ENCODE results near the gene AQP12A. TPM values are rescaled to one million over a fixed set of nuclear protein-coding genes. Genes with fewer than 3 reads are reported as not detected.

Gene AQP12A
- total RNA-seq, 1 experiment from 2014 or later: not detected

DNA sequence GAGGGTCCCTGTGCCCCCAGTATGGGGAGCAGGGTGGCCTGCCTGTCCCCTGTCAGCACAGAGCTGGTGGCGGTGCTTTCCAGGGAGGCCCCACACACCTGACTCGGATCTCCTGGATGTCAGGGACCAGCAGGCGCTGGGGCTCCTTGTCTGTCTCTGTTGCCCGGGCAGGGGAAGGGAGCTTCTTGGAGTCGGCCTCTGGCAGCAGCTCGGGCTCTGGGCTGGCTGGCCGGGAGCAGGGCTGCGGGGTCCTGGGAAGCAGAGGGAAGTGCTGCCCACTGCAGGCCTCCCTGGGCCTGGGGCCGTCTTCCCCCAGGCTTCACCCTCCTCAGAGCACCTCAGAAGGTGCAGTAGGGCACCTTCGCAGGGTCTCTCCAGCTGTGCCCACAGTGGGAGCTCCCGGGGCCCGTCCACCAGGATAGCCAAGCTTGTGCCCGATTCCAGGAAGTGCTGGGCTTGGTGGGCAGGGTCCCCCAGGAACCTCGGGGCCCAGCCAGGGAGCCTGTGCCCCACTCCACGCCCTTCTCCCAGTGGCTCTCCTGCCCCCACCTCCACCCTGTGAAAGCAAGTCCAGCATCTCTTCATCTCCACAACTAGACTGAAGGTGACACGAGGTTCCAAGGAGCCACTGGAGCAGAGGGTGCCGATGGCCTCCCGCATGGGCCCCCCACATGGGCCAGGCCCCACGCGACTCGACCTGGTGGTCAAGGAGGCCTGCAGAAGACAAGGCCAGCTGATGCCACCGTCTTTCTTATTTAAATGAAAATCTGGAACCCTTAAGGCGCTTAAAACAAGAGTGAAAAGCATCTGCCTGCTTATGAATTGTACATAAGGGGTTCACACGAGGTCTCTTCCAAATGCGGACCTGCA, 28.2 kb downstream of the AQP12A start:
- TF ChIP-seq, protein P1, sequence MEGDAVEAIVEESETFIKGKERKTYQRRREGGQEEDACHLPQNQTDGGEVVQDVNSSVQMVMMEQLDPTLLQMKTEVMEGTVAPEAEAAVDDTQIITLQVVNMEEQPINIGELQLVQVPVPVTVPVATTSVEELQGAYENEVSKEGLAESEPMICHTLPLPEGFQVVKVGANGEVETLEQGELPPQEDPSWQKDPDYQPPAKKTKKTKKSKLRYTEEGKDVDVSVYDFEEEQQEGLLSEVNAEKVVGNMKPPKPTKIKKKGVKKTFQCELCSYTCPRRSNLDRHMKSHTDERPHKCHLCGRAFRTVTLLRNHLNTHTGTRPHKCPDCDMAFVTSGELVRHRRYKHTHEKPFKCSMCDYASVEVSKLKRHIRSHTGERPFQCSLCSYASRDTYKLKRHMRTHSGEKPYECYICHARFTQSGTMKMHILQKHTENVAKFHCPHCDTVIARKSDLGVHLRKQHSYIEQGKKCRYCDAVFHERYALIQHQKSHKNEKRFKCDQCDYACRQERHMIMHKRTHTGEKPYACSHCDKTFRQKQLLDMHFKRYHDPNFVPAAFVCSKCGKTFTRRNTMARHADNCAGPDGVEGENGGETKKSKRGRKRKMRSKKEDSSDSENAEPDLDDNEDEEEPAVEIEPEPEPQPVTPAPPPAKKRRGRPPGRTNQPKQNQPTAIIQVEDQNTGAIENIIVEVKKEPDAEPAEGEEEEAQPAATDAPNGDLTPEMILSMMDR (IDR thresholded peaks at IDR 0.05): no peak
- TF ChIP-seq, protein P2, sequence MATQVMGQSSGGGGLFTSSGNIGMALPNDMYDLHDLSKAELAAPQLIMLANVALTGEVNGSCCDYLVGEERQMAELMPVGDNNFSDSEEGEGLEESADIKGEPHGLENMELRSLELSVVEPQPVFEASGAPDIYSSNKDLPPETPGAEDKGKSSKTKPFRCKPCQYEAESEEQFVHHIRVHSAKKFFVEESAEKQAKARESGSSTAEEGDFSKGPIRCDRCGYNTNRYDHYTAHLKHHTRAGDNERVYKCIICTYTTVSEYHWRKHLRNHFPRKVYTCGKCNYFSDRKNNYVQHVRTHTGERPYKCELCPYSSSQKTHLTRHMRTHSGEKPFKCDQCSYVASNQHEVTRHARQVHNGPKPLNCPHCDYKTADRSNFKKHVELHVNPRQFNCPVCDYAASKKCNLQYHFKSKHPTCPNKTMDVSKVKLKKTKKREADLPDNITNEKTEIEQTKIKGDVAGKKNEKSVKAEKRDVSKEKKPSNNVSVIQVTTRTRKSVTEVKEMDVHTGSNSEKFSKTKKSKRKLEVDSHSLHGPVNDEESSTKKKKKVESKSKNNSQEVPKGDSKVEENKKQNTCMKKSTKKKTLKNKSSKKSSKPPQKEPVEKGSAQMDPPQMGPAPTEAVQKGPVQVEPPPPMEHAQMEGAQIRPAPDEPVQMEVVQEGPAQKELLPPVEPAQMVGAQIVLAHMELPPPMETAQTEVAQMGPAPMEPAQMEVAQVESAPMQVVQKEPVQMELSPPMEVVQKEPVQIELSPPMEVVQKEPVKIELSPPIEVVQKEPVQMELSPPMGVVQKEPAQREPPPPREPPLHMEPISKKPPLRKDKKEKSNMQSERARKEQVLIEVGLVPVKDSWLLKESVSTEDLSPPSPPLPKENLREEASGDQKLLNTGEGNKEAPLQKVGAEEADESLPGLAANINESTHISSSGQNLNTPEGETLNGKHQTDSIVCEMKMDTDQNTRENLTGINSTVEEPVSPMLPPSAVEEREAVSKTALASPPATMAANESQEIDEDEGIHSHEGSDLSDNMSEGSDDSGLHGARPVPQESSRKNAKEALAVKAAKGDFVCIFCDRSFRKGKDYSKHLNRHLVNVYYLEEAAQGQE (IDR thresholded peaks at IDR 0.05; ENCODE audit: insufficient read depth in 1 of 2, low read depth in 2 of 2, low read length in 1 of 2): no peak
- no peak for TF ChIP-seq TCF7L2 (IDR thresholded peaks at IDR 0.05; ENCODE audit: low read depth, low read length)
- TF ChIP-seq POLR2AphosphoS5 (IDR thresholded peaks at IDR 0.05; ENCODE audit: low read depth, low read length): no peak
- TF ChIP-seq SIN3A (IDR thresholded peaks at IDR 0.05; ENCODE audit: borderline replicate concordance, insufficient read depth, low read depth, low read length): no peak
- ATAC-seq: no peak
- BruUV-seq (replicated peaks): no TSS peak
- Histone ChIP-seq H3K27me3 (ENCODE audit: control insufficient read depth, insufficient read depth, low read length) (no peaks in the 10 kb centered on the region), H3K4me3 (ENCODE audit: low read depth in 2 of 2, low read length in 2 of 2) (no peak overlapping the region), H3K27ac (ENCODE audit: low read length) (no peak overlapping the region), H3K36me3 (ENCODE audit: control insufficient read depth, insufficient read depth, low read length) (no peaks in the 10 kb centered on the region), H3K9me3 (ENCODE audit: control insufficient read depth, insufficient read depth, low read depth, low read length) (no peaks in the 10 kb centered on the region), H3K4me1 (ENCODE audit: control insufficient read depth, insufficient read depth, low read length) (no peaks in the 10 kb centered on the region; the same call in 1 of the 2 replicates)
- in situ Hi-C loops (cut with HindIII; ENCODE audit: low pct_unique_long_range_greater_than_20kb, low sequenced_read_pairs) (no loop called here), intact Hi-C loops (cut with micrococcal nuclease; ENCODE audit: unreplicated experiment) (no loop called here)
- no peak for DNase-seq (ENCODE audit: low read depth, low spot score)
- ChIA-PET CTCF (no interaction called here), POLR2A (no interaction called here)

GRCh38 chr2:240720686-240721595, 29.3 kb downstream of the AQP12A start:
- ChIA-PET POLR2A (no interaction called here), CTCF (no interaction called here)
- Histone ChIP-seq H3K27ac (ENCODE audit: low read length) (no peak overlapping the region), H3K4me1 (ENCODE audit: control insufficient read depth, insufficient read depth, low read length) (no peaks in the 10 kb centered on the region), H3K27me3 (ENCODE audit: control insufficient read depth, insufficient read depth, low read length) (no peaks in the 10 kb centered on the region), H3K9me3 (ENCODE audit: control insufficient read depth, insufficient read depth, low read depth, low read length) (no peaks in the 10 kb centered on the region), H3K4me3 (ENCODE audit: low read depth in 2 of 2, low read length in 2 of 2) (no peak overlapping the region), H3K36me3 (ENCODE audit: control insufficient read depth, insufficient read depth, low read length) (no peaks in the 10 kb centered on the region)
- in situ Hi-C loops (cut with HindIII; ENCODE audit: low pct_unique_long_range_greater_than_20kb, low sequenced_read_pairs): no loop called here
- ATAC-seq: no peak
- DNase-seq (ENCODE audit: low read depth, low spot score): no peak
- intact Hi-C loops (cut with micrococcal nuclease; ENCODE audit: unreplicated experiment): no loop called here
- no peak for TF ChIP-seq POLR2AphosphoS5 (IDR thresholded peaks at IDR 0.05; ENCODE audit: low read depth, low read length)
- no TSS peak for BruUV-seq (replicated peaks)
